ENCODE measurements around the gene HAND2.

The HAND2 gene

DNA sequence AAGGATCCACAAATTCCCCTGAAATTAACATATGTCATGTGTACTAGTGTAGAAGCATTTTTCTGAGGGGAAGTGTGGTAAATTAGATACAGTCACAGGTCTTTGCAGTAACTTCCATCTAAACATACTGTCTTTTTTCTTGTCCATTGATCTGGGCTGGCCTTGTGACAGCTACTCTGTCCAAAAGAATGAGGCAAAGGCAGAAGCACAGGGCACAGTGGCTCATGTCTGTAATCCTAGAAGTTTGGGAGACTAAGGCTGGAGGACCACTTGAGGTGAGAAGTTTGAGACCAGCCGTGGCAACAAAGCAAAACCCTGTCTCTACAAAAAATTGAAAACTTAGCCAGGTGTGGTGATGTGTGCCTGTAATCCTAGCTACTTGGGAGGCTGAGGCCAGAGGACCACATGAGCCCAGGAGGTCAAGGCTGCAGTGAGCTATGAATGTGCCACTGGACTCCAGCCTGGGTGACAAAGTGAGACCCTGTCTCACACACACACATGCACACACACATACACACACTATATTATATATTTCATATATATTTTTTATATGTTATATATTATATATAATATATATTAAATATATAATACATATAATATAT, 47.6 kb downstream of the HAND2 start:
- Histone ChIP-seq H3K4me2 (no peak overlapping the region), H3K4me1 (ENCODE audit: low read depth, poor library complexity, severe bottlenecking) (no peaks in the 10 kb centered on the region), H2AFZ (ENCODE audit: low read depth) (no peak overlapping the region), H3K79me2 (ENCODE audit: insufficient read depth, low read depth) (no peaks in the 10 kb centered on the region), H3K9ac (no peak overlapping the region), H3K4me3 (IDR thresholded peaks at IDR 0.05; ENCODE audit: insufficient read depth, low read depth, low read length) (no peak overlapping the region), H3K27me3 (ENCODE audit: insufficient read depth, low read depth) (no peaks in the 10 kb centered on the region), H4K20me1 (ENCODE audit: insufficient read depth) (no peaks in the 10 kb centered on the region), H3K36me3 (ENCODE audit: insufficient read depth) (no peaks in the 10 kb centered on the region), H3K27ac (no peak overlapping the region)
- TF ChIP-seq CTCF (conservative IDR thresholded peaks at IDR 0.05; ENCODE audit: low read depth, low read length) = no peak

- Histone ChIP-seq H3K4me3 (IDR thresholded peaks at IDR 0.05; ENCODE audit: insufficient read depth, low read depth, low read length) (no peak overlapping the region), H3K27me3 (ENCODE audit: insufficient read depth, low read depth) (no peaks in the 10 kb centered on the region), H3K36me3 (ENCODE audit: insufficient read depth) (no peaks in the 10 kb centered on the region)
Observed at GRCh38 chr4:173478913-173479283, 51.1 kb downstream of the HAND2 start.

DNA sequence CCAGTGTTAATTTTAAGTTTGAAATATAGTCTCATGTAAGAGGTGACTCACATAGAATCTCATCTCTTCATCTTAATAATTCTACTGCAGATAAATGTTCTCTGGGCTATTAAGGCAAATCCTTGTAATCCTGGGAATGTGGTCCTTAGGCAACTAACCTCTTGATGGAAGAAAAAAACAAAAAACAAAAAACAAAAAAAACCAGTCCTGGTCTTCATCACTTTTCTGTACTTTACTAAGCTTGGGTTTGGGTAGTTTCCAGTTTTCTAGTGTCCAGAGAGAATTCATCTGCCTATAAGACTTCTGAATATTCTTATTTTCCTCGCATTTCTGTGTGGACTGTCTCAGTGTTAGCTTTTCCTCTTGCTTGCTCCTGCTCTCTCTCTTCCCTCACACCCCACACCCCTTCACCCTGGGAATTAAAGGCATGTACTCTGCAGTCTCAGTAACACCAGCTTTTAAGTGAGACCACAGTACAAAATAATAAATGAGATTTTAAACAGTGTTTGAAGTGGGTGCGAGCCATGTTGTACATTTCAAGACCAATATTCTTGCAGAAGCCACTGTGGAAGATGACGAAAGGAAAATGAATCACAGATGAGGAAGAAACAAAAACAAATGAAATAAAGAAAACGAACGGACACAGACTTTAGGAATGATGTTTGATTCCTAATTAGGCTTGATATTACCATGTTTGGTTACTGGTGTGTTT, 51.7 kb downstream of the HAND2 start:
- Histone ChIP-seq H3K36me3 (ENCODE audit: insufficient read depth) (no peaks in the 10 kb centered on the region), H3K4me3 (IDR thresholded peaks at IDR 0.05; ENCODE audit: insufficient read depth, low read depth, low read length) (no peak overlapping the region), H4K20me1 (ENCODE audit: insufficient read depth) (no peaks in the 10 kb centered on the region), H3K79me2 (ENCODE audit: insufficient read depth, low read depth) (no peaks in the 10 kb centered on the region), H3K27ac (no peak overlapping the region), H3K4me1 (ENCODE audit: low read depth, poor library complexity, severe bottlenecking) (no peaks in the 10 kb centered on the region), H2AFZ (ENCODE audit: low read depth) (no peak overlapping the region), H3K4me2 (no peak overlapping the region), H3K9ac (no peak overlapping the region), H3K27me3 (ENCODE audit: insufficient read depth, low read depth) (no peaks in the 10 kb centered on the region)
- TF ChIP-seq CTCF (conservative IDR thresholded peaks at IDR 0.05; ENCODE audit: low read depth, low read length) = no peak

More at GRCh38 chr4:173478913-173479283, 51.1 kb downstream of the HAND2 start:
- H3K27ac ChIP-seq = no peak overlapping the region
- no peaks in the 10 kb centered on the region for H4K20me1 ChIP-seq (ENCODE audit: insufficient read depth)
- no peaks in the 10 kb centered on the region for H3K79me2 ChIP-seq (ENCODE audit: insufficient read depth, low read depth)
- H3K4me2 ChIP-seq = no peak overlapping the region
- TF ChIP-seq CTCF (conservative IDR thresholded peaks at IDR 0.05; ENCODE audit: low read depth, low read length) = no peak
- H2AFZ ChIP-seq (ENCODE audit: low read depth) = no peak overlapping the region
- no peak overlapping the region for H3K9ac ChIP-seq
- H3K4me1 ChIP-seq (ENCODE audit: low read depth, poor library complexity, severe bottlenecking) = no peaks in the 10 kb centered on the region

- Histone ChIP-seq H3K4me2 (no peak overlapping the region), H3K79me2 (ENCODE audit: insufficient read depth, low read depth) (no peaks in the 10 kb centered on the region), H3K4me1 (ENCODE audit: low read depth, poor library complexity, severe bottlenecking) (no peaks in the 10 kb centered on the region), H3K9ac (no peak overlapping the region), H4K20me1 (ENCODE audit: insufficient read depth) (no peaks in the 10 kb centered on the region), H2AFZ (ENCODE audit: low read depth) (no peak overlapping the region), H3K27me3 (ENCODE audit: insufficient read depth, low read depth) (no peaks in the 10 kb centered on the region), H3K27ac (no peak overlapping the region), H3K4me3 (IDR thresholded peaks at IDR 0.05; ENCODE audit: insufficient read depth, low read depth, low read length) (no peak overlapping the region), H3K36me3 (ENCODE audit: insufficient read depth) (no peaks in the 10 kb centered on the region)
- TF ChIP-seq CTCF (conservative IDR thresholded peaks at IDR 0.05; ENCODE audit: low read depth, low read length) = no peak
Observed at GRCh38 chr4:173477016-173477415, 53.0 kb downstream of the HAND2 start.

Data from KMS-11 (cell line).